C4-2B (cell line): ENCODE results near the gene EFNB2.

Experiments used
- CTCF ChIP-seq: fragments of 450-650 bp; conservative IDR thresholded peaks from 2 replicates; pipeline ENCODE4 v1.5.1; 2017; ENCODE audit warnings: mild to moderate bottlenecking
- ZFX ChIP-seq: fragments of 450-650 bp; IDR thresholded peaks from 2 replicates; pipeline ENCODE4 v1.6.1; 2017

- TF ChIP-seq CTCF = no peak
- no peak for TF ChIP-seq ZFX
Measured at GRCh38 chr13:106450991-106451390, 84.5 kb downstream of the EFNB2 start.
